Peyer's patch (tissue), 4 donors: ENCODE results near the gene DNAH3.

Experiments
- POLR2A ChIP-seq, 2 donors: fragments of 450-650 bp; IDR thresholded peaks; one replicate each; pipeline ENCODE4 v1.5.1; 2017; ENCODE audit warnings: antibody characterized with exemption in 2 of 2, mild to moderate bottlenecking in 2 of 2, moderate library complexity in 2 of 2
- TF ChIP-seq, protein P1 (sequence below), 6 experiments: fragments of 450-650 bp in 4 of 6; fragments of 200-600 bp in 2 of 6; sonication (generic) in 1 of 6; IDR thresholded peaks; one replicate each; pipeline ENCODE4 v1.5.1; 2017 to 2019; ENCODE audit warnings: antibody characterized with exemption in 6 of 6, mild to moderate bottlenecking in 3 of 6, moderate library complexity in 1 of 6

DNA sequence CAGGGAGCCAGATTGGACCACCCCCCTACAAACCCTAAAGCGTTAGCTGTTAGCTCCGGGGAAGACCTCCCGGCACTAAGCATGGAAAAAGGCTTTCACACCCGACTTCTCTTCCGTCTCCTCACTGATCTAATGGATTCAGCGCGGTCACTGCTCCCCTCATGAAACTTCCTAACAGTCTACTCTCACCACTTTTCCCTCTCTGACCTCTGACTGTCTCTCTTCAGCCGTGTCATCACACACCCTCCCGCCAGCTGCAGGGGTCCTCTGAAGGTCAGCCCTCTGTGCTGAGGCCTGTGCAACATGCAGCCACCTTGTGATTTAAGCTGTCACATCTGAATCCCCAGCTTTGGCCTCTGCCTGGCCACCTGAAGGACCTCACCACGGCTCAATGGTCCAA, 234.4 kb downstream of the DNAH3 start:
- TF ChIP-seq, protein P1, sequence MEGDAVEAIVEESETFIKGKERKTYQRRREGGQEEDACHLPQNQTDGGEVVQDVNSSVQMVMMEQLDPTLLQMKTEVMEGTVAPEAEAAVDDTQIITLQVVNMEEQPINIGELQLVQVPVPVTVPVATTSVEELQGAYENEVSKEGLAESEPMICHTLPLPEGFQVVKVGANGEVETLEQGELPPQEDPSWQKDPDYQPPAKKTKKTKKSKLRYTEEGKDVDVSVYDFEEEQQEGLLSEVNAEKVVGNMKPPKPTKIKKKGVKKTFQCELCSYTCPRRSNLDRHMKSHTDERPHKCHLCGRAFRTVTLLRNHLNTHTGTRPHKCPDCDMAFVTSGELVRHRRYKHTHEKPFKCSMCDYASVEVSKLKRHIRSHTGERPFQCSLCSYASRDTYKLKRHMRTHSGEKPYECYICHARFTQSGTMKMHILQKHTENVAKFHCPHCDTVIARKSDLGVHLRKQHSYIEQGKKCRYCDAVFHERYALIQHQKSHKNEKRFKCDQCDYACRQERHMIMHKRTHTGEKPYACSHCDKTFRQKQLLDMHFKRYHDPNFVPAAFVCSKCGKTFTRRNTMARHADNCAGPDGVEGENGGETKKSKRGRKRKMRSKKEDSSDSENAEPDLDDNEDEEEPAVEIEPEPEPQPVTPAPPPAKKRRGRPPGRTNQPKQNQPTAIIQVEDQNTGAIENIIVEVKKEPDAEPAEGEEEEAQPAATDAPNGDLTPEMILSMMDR (IDR thresholded peaks at IDR 0.05): no peak
- TF ChIP-seq POLR2A (IDR thresholded peaks at IDR 0.05): no peak
